ENCODE data around the gene NCOA6. TPM values are rescaled to one million over a fixed set of nuclear protein-coding genes. Genes with fewer than 3 reads are reported as not detected.

Gene NCOA6
- total and polyA plus RNA-seq, 8 donors, result 11.1 to 19.3 (median 12.3) TPM

- WGBS, 2 donors, result 72 to 78% methylated on average over 4 of the region's 4 CpGs
Observed at GRCh38 chr20:34754611-34755010, 70.8 kb downstream of the NCOA6 start.

GRCh38 chr20:34753706-34754461, 71.6 kb downstream of the NCOA6 start:
- 76 to 86% methylated on average over 2 of the region's 2 CpGs for WGBS, 2 donors

More at GRCh38 chr20:34754611-34755010, 70.8 kb downstream of the NCOA6 start:
- Histone ChIP-seq H3K4me1 (no peaks in the 10 kb centered on the region), H3K4me3 (no peak overlapping the region), H3K36me3 (peaks cover 0 to 44% (median 19%) of the 10 kb centered on the region in 3 donors), H3K27ac (no peak overlapping the region), H3K27me3 (no peaks in the 10 kb centered on the region), H3K9me3 (no peaks in the 10 kb centered on the region)
- intact Hi-C loops (cut with DNase I), result no loop called here
- no peak for ATAC-seq
- FAIRE-seq, result no peak
- DNase-seq, result no peak
- TF ChIP-seq CTCF (IDR thresholded peaks at IDR 0.05), result no peak

GRCh38 chr20:34751453-34751852, 74.0 kb downstream of the NCOA6 start:
- no peaks in the 10 kb centered on the region for H3K27me3 ChIP-seq
- no peak overlapping the region for H3K4me3 ChIP-seq
- WGBS, 2 donors, result 88 to 98% methylated on average over 3 of the region's 3 CpGs
- TF ChIP-seq CTCF (IDR thresholded peaks at IDR 0.05), result no peak
- DNase-seq (no peak), FAIRE-seq (no peak), ATAC-seq (no peak)
- no peaks in the 10 kb centered on the region for H3K9me3 ChIP-seq
- H3K36me3 ChIP-seq, result peaks cover 0 to 37% (median 3%) of the 10 kb centered on the region in 3 donors
- H3K27ac ChIP-seq, result no peak overlapping the region
- H3K4me1 ChIP-seq, result no peaks in the 10 kb centered on the region
- intact Hi-C loops (cut with DNase I), result no loop called here

More at GRCh38 chr20:34753706-34754461, 71.6 kb downstream of the NCOA6 start:
- Histone ChIP-seq H3K36me3 (peaks cover 0 to 52% (median 19%) of the 10 kb centered on the region in 3 donors), H3K4me3 (no peak overlapping the region), H3K9me3 (no peaks in the 10 kb centered on the region), H3K27me3 (no peaks in the 10 kb centered on the region), H3K27ac (no peak overlapping the region), H3K4me1 (no peaks in the 10 kb centered on the region)
- no peak for TF ChIP-seq CTCF (IDR thresholded peaks at IDR 0.05)
- FAIRE-seq (no peak), DNase-seq (no peak), ATAC-seq (no peak)
- intact Hi-C loops (cut with DNase I), result no loop called here

- Histone ChIP-seq H3K4me3 (no peak overlapping the region), H3K27ac (no peak overlapping the region), H3K4me1 (no peaks in the 10 kb centered on the region), H3K27me3 (no peaks in the 10 kb centered on the region), H3K9me3 (no peaks in the 10 kb centered on the region), H3K36me3 (peaks cover 0 to 42% (median 3%) of the 10 kb centered on the region in 3 donors)
- no peak for TF ChIP-seq CTCF (IDR thresholded peaks at IDR 0.05)
- ATAC-seq, result no peak
- intact Hi-C loops (cut with DNase I), result no loop called here
- no peak for DNase-seq
- WGBS, 2 donors, result 53 to 58% methylated on average over 2 of the region's 2 CpGs
- FAIRE-seq, result no peak
Observed at GRCh38 chr20:34750484-34750883, 75.0 kb downstream of the NCOA6 start.

GRCh38 chr20:34748709-34749108, 76.7 kb downstream of the NCOA6 start:
- FAIRE-seq (no peak), ATAC-seq (no peak), DNase-seq (no peak)
- Histone ChIP-seq H3K4me3 (no peak overlapping the region), H3K27me3 (no peaks in the 10 kb centered on the region), H3K27ac (no peak overlapping the region), H3K9me3 (no peaks in the 10 kb centered on the region), H3K4me1 (no peaks in the 10 kb centered on the region), H3K36me3 (peaks cover 0 to 36% (median 3%) of the 10 kb centered on the region in 3 donors)
- intact Hi-C loops (cut with DNase I), result no loop called here
- 92% methylated on average over 2 of the region's 2 CpGs for WGBS, 2 donors
- no peak for TF ChIP-seq CTCF (IDR thresholded peaks at IDR 0.05)

All from pancreas (tissue), 10 donors.